NT2/D1 (cell line): Measurements from ENCODE around the gene PXMP4.

ENCODE experiments used
- DNase-seq: peaks from one replicate; pipeline ENCODE4 v3.0.0-alpha.2; 2011; ENCODE audit warnings: low read depth, low spot score
- H3K27me3 ChIP-seq: 2 replicates; pipeline ENCODE4 v1.6.0; 2011; ENCODE audit warnings: mild to moderate bottlenecking; ENCODE audit not compliant: insufficient read length, insufficient read depth
- H3K36me3 ChIP-seq: 2 replicates; pipeline ENCODE4 v1.6.1; 2011; ENCODE audit warnings: mild to moderate bottlenecking, low read length, mixed read lengths; ENCODE audit not compliant: insufficient read depth, insufficient read length
- H3K4me1 ChIP-seq: 2 replicates; pipeline ENCODE4 v1.5.1; 2011; ENCODE audit not compliant: insufficient read depth, insufficient read length
- H3K4me3 ChIP-seq: 2 replicates; pipeline ENCODE4 v1.5.1; 2011; ENCODE audit warnings: low read depth; ENCODE audit not compliant: insufficient read length
- H3K9ac ChIP-seq: 2 replicates; pipeline ENCODE4 v1.6.0; 2011; ENCODE audit warnings: low read depth; ENCODE audit not compliant: insufficient read length
- H3K9me3 ChIP-seq: 2 replicates; pipeline ENCODE4 v1.5.1; 2011; ENCODE audit warnings: mild to moderate bottlenecking, low read length; ENCODE audit not compliant: insufficient read depth
- SUZ12 ChIP-seq: IDR thresholded peaks from 2 replicates; pipeline ENCODE4 v1.6.1; 2011; ENCODE audit not compliant: insufficient read length, insufficient read depth; ENCODE audit errors: extremely low read depth
- YY1 ChIP-seq: IDR thresholded peaks from 2 replicates; pipeline ENCODE4 v1.6.1; 2011; ENCODE audit not compliant: insufficient read length, insufficient read depth
- ZNF274 ChIP-seq: IDR thresholded peaks from 2 replicates; pipeline ENCODE4 v1.6.1; 2011; ENCODE audit warnings: mild to moderate bottlenecking, low read depth, low read length

Gene PXMP4

DNA sequence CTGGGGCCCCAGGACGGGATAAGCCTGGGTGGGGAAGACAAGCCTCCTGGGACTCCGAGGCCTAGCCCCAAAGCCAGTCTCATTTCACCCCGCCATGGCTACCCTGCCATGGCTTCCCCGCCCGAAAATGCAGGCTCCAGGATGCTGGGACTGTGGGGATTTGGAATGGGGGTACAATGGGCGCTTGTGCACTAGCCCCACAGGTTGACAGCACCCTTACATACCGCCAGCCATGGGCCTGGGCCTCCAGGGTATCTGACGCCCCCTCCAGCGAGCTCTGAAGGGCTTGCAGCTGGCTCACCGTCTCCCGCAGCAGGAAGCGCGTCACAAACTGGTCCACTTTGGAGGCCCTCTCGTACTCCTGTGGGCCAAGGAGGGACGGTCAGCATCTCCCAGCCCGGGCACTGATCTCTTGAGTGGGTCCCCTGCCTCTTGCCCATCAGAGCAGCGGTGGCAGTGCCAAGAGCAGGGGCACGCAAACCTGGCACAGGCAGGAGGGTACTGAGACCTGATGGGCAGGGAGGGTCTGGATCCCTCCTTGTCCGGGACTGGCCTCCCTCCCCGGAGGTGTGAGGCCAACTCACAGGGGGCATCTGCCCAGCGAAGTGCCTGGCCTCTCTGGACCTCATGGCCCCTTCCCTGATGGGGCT, 60.0 kb downstream of the PXMP4 start:
- H3K36me3 ChIP-seq = peaks cover 63% of the 10 kb centered on the region
- no peak for DNase-seq
- H3K9ac ChIP-seq = no peak overlapping the region
- peaks cover 15% of the 10 kb centered on the region for H3K4me1 ChIP-seq
- no peak for TF ChIP-seq YY1
- no peak for TF ChIP-seq ZNF274
- TF ChIP-seq SUZ12 = no peak
- H3K9me3 ChIP-seq = no peaks in the 10 kb centered on the region
- H3K4me3 ChIP-seq = no peak overlapping the region
- H3K27me3 ChIP-seq = no peaks in the 10 kb centered on the region

DNA sequence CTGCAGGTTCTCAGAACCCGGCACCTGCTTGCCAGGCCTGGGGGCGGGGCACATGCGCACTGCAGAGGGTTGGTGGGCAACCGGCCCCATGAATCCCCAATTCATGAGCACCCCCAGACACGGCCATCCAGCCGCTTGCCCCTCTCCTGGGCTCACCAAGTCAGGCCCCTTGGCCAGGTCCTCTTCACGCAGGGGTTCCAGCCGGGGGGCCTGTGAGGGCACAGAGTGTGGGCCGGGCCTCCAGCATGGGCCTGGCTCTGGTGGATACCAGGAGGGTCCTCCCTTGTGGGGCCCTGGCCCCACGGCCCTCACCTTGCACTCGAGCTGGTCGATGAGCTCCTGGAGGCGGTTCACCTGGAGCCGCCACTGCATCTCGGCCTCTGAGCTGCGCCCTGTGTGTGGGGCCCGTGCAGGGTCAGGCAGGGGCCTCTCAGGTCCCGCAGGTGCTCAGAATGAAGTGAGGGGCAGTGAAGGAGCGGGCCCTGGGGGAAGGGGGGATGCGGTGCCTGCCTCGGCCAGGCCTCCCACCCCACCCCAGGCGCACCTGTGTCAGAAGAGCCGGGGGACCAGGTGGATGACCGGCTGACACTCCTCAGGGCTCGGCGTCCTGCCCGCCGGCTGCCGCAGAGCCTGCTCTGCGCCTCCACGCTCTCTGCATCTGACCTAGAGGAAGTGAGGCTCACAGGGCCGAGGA, 60.6 kb downstream of the PXMP4 start:
- Histone ChIP-seq H3K4me3 (no peak overlapping the region), H3K36me3 (peaks cover 65% of the 10 kb centered on the region), H3K27me3 (no peaks in the 10 kb centered on the region), H3K9me3 (no peaks in the 10 kb centered on the region), H3K9ac (no peak overlapping the region), H3K4me1 (peaks cover 9% of the 10 kb centered on the region)
- TF ChIP-seq ZNF274 (no peak), SUZ12 (no peak), YY1 (no peak)
- DNase-seq = no peak

DNA sequence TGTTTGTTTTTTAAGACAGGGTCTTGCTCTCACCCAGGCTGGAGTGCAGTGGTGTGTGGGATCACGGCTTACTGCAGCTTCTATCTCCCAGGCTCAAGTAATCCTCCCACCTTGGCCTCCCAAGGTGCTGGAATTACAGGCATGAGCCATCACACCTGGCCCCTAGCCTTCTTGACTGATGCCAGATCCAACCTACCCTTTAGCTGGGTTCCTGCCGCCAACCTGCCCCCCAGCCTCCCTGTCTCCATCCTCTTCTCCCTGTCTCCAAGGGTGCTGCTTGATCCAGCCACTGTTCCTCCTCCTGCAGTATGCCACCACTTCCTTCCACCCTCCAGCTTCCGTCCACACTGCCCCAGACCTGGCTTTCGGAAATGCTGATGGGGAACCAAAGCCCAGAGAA, 61.2 kb downstream of the PXMP4 start:
- no peak overlapping the region for H3K9ac ChIP-seq
- no peak overlapping the region for H3K4me3 ChIP-seq
- H3K4me1 ChIP-seq = peaks cover 5% of the 10 kb centered on the region
- H3K9me3 ChIP-seq = no peaks in the 10 kb centered on the region
- H3K27me3 ChIP-seq = no peaks in the 10 kb centered on the region
- DNase-seq = no peak
- peaks cover 70% of the 10 kb centered on the region for H3K36me3 ChIP-seq
- TF ChIP-seq YY1 (no peak), SUZ12 (no peak), ZNF274 (no peak)

DNA sequence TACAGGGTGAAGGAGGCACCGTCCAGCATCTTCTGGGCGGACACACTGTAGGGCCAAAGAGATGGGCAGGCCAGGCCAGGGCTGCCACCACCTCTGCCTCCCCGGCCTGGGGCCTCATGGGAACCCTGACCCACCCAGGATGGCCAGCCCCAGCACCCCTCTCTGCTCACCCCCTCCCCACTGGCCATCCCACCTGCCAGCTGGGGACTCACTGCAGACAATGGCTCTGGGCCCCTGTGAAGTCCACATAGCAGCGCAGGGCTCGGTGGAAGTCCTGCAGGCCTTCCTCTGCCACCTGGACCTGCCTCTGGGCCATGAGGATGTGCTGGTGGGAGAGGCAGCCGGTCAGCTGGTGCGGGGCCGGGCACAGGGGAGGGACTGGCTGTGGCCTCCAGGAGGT, 61.6 kb downstream of the PXMP4 start:
- Histone ChIP-seq H3K27me3 (no peaks in the 10 kb centered on the region), H3K36me3 (peaks cover 70% of the 10 kb centered on the region), H3K9ac (no peak overlapping the region), H3K4me3 (no peak overlapping the region), H3K9me3 (no peaks in the 10 kb centered on the region), H3K4me1 (peaks cover 4% of the 10 kb centered on the region)
- no peak for DNase-seq
- TF ChIP-seq YY1 (no peak), SUZ12 (no peak), ZNF274 (no peak)

DNA sequence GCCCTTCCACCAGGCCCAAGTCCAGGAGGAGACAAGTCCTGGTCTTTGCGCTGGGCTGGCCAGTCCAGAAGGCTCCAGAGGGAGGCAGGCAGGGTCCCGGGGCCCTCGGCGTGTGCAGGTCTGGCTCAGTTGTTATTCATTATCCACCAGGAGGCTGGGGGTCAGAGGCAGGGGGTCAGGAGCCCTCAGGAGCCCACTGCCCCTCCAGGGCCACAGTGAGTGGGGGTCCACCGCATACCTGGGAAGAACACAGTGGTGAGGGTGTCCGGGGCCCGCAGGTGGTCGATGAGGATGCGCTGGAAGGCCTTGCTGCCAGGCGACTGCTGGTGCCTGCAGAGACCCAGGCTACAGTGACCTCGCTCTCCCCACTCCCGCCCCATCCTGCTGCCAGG, 62.4 kb downstream of the PXMP4 start:
- Histone ChIP-seq H3K9me3 (no peaks in the 10 kb centered on the region), H3K9ac (no peak overlapping the region), H3K4me1 (peaks cover 5% of the 10 kb centered on the region), H3K4me3 (no peak overlapping the region), H3K27me3 (no peaks in the 10 kb centered on the region), H3K36me3 (peaks cover 70% of the 10 kb centered on the region)
- no peak for TF ChIP-seq SUZ12
- no peak for TF ChIP-seq ZNF274
- DNase-seq = no peak

DNA sequence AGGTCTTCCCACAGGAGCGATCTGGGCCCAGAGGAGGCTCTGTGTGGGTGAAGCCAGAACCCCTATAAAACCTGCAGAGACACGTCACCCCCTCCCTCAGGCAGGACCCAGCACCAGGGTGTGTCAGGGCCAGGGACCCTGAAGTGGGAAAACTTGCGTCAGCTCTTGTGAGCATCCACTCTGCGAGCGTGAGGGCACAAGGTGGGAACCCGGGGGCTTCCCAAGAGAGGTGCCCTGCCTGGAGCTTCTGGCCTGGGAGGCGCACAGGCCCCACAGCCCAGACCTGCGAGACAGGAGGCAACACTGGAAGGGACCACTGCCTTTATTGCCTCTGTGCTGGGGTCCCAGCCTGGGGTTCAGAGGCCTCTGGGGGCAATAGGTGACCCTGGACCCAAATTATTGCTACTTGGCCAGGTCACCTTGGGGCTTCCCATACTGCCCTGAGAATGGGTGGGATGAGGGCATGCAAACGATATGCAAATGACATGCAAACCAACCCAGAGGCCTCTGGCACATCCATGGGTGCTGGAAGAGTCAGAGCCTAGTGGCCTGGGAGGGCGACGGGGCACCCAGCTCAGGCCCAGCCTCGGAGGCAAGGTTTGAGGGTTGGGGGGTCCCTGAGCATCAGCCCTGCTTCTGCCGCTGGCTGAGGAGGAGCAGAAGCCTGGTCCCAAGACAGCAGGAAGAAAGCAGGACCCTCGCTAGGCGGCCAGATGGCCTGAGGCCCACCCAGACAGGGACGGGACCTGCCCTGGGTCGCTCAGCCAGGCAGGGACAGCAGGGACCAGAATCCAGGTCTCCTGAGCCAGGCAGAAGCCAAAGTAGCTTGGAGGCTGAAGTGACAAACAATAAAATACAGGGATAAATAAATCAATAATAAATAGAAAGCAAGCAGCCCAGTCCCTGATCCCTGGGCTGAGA, 63.1 kb downstream of the PXMP4 start:
- TF ChIP-seq SUZ12 (no peak), YY1 (no peak), ZNF274 (no peak)
- peaks cover 68% of the 10 kb centered on the region for H3K36me3 ChIP-seq
- H3K9me3 ChIP-seq = no peaks in the 10 kb centered on the region
- DNase-seq = no peak
- no peaks in the 10 kb centered on the region for H3K27me3 ChIP-seq
- peaks cover 2% of the 10 kb centered on the region for H3K4me1 ChIP-seq
- H3K9ac ChIP-seq = no peak overlapping the region
- no peak overlapping the region for H3K4me3 ChIP-seq

DNA sequence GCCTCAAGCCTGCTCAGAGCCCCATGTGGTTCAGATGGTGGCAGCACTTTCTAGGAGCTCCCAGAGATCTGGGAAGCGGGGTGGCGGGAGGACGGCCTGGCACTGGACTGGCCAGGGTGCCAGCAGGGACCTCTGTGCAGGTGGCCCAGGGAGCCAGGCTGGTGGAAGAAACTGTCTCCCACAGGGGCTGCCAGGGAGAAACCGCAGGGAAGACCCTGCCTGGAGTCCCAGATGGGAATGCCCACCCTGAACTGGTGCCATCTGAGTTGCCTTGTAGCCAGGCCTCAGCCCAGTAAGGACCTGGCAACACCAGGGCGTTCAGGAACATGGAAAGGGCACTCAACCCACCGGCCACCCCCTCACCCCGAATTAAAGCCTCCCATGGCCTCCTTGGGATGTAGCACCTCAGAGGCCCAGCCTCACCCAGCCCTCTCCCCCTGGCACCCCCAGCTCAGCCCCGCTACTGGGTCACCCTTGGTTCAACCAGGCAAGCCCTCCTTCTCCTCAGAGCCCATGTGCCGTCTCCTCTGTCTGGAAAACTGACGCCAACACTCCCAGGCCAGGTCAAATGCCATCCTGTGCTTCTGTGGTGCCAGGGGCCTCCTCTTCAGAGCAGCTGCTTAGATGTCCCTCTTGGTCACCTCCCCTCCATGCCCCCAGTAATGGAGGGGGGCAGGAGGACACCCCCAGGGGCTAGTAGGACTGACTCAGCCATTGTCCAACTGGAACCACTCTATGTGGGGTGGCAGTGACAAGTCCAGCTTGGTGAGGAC, 63.9 kb downstream of the PXMP4 start:
- peaks cover 2% of the 10 kb centered on the region for H3K4me1 ChIP-seq
- TF ChIP-seq SUZ12 = no peak
- no peak for TF ChIP-seq YY1
- TF ChIP-seq ZNF274 = no peak
- H3K36me3 ChIP-seq = peaks cover 63% of the 10 kb centered on the region
- no peaks in the 10 kb centered on the region for H3K27me3 ChIP-seq
- H3K9me3 ChIP-seq = no peaks in the 10 kb centered on the region
- H3K9ac ChIP-seq = no peak overlapping the region
- H3K4me3 ChIP-seq = no peak overlapping the region
- DNase-seq = no peak
